Uterus (tissue), 4 donors: ENCODE results near the gene MYO1G. TPM values are rescaled to one million over a fixed set of nuclear protein-coding genes. Genes with fewer than 3 reads are reported as not detected.

Experiments
- DNase-seq, 2 donors: peaks; one replicate each; pipeline ENCODE4 v3.0.0-alpha.2; 2019 to 2020
- H3K27ac ChIP-seq, 2 donors: fragments of 200-600 bp; sonication (generic); 1 replicate in 1 of 2; 2 replicates in 1 of 2; pipeline ENCODE4 v1.5.1; 2016 to 2018
- H3K27me3 ChIP-seq, 2 donors: fragments of 200-600 bp; sonication (generic); one replicate each; pipeline ENCODE4 v1.5.1; 2018 to 2019; ENCODE audit warnings: control low read depth in 1 of 2
- H3K36me3 ChIP-seq, 2 donors: fragments of 200-600 bp; sonication (generic); one replicate each; pipeline ENCODE4 v1.5.1; 2019; ENCODE audit warnings: control low read depth in 1 of 2
- H3K4me1 ChIP-seq, 2 donors: fragments of 200-600 bp; sonication (generic); one replicate each; pipeline ENCODE4 v1.5.1; 2018 to 2019; ENCODE audit warnings: control low read depth in 1 of 2
- H3K4me3 ChIP-seq, 2 donors: fragments of 200-600 bp; sonication (generic); 1 replicate in 1 of 2; 2 replicates in 1 of 2; pipeline ENCODE4 v1.5.1; 2018 to 2019; ENCODE audit warnings: mild to moderate bottlenecking in 1 of 2
- H3K9me3 ChIP-seq, 2 donors: fragments of 200-600 bp; sonication (generic); one replicate each; pipeline ENCODE4 v1.5.1; 2019; ENCODE audit warnings: control low read depth in 1 of 2
- POLR2A ChIP-seq, 2 donors: fragments of 450-650 bp; IDR thresholded peaks; one replicate each; pipeline ENCODE4 v1.6.1; 2016; ENCODE audit warnings: antibody characterized with exemption in 2 of 2, mild to moderate bottlenecking in 1 of 2, moderate library complexity in 1 of 2
- intact Hi-C: fragments of 100-400 bp; cut with DNase I; formaldehyde crosslinking; loops from one replicate; pipeline ENCODE4 v1.15.1; 2023; ENCODE audit warnings: low total_unique reads
- total RNA-seq, 4 donors: library from RNA; depleted of rRNA in 3 of 4; stranded (reverse); fragments of >200 nt in 3 of 4; gene quantifications; one replicate each; pipeline versions ENCODE4 v1.1.0 to v1.2.4, GENCODE V29; 2014 to 2023
- TF ChIP-seq, protein P1 (sequence below), 4 experiments: fragments of 200-600 bp in 2 of 4; fragments of 450-650 bp in 2 of 4; sonication (generic) in 2 of 4; IDR thresholded peaks; one replicate each; pipeline ENCODE4 v1.5.1; 2016 to 2019; ENCODE audit warnings: antibody characterized with exemption in 4 of 4, mild to moderate bottlenecking in 2 of 4, moderate library complexity in 1 of 4
- donor health status: DM: yes; HTN: yes; CAD: no.

MYO1G gene
- total RNA-seq, 4 donors from 2014 or later, result 0.59 to 3.1 (median 1.2) TPM

DNA sequence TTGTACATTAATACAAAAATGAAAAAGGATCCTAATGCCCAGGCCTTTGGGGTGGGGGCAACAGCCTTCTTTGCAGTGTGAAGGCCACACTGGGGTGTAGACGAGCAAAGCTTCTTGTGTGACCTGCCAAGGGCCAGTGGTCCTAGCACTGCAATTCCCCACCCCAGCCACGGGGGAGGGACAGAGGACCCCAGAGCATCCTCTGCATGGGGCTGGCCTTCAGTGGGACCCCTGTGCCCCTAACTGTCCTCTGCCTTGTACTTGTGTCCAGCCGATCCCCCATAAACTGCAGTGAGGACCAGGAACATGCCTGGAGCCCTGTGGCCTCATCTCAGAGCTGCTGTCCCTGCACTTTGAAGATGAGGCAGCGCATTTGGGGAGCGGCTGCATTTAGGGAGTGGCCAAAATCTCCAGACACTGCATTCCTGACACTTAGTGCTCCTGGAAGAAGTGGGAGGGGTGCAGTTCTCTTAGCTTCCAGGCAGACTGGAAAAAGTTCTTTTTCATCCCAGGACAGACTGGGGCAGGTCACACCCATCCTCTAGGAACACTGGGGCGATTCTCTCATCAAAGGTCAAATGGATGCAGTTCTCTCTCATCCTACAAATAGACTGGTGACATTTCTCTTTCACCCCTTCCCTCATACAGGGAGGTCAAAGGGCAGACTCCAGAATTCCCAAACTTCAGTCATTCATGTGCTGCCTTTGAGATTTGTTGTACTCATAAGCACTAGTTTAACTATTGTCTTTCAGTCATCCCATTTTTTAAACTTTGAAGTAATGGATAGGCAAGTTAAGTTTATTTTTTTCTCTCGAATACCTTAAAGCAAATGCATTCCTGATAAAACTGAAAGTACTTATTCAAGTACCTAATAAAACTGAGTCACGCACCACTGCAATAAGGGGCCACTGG is 922 bp upstream of the MYO1G start:
- no peaks in the 10 kb centered on the region for H3K27me3 ChIP-seq
- H3K4me3 ChIP-seq, result no peak overlapping the region
- no peaks in the 10 kb centered on the region for H3K9me3 ChIP-seq
- no peaks in the 10 kb centered on the region for H3K36me3 ChIP-seq
- intact Hi-C loops, result loop anchor here (10.0 kb wide), 1 partner anchor 405 kb away; the partner anchor contains the start of gene DDX56
- no peak for TF ChIP-seq POLR2A (IDR thresholded peaks at IDR 0.05)
- TF ChIP-seq, protein P1, sequence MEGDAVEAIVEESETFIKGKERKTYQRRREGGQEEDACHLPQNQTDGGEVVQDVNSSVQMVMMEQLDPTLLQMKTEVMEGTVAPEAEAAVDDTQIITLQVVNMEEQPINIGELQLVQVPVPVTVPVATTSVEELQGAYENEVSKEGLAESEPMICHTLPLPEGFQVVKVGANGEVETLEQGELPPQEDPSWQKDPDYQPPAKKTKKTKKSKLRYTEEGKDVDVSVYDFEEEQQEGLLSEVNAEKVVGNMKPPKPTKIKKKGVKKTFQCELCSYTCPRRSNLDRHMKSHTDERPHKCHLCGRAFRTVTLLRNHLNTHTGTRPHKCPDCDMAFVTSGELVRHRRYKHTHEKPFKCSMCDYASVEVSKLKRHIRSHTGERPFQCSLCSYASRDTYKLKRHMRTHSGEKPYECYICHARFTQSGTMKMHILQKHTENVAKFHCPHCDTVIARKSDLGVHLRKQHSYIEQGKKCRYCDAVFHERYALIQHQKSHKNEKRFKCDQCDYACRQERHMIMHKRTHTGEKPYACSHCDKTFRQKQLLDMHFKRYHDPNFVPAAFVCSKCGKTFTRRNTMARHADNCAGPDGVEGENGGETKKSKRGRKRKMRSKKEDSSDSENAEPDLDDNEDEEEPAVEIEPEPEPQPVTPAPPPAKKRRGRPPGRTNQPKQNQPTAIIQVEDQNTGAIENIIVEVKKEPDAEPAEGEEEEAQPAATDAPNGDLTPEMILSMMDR (IDR thresholded peaks at IDR 0.05), result no peak
- H3K4me1 ChIP-seq, result no peaks in the 10 kb centered on the region
- H3K27ac ChIP-seq, result peak overlapping the region in 1 of 2 donors; percentile 40
- DNase-seq, result no peak

DNA sequence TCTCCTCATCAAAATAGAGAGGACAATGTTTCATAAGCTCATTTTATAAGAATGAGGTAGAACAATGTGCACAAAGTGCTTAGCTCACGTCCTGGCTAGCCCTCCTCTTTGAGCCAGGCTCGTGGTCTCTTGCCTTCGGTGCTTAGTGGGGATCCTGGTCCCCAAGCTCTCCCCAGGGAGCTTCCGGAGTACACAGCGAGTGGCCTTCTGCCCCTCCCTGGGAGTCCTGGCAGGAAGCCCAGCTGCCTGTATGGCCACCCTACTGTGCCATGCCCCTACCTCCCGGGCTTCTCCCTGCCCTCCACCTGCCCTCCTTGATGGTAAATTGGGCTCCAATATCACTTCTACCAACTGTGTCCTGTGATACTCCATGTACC is 868 bp downstream of the MYO1G start:
- H3K36me3 ChIP-seq, result no peaks in the 10 kb centered on the region
- H3K27me3 ChIP-seq, result no peaks in the 10 kb centered on the region
- intact Hi-C loops, result no loop called here
- TF ChIP-seq, protein P1 (IDR thresholded peaks at IDR 0.05), result no peak
- TF ChIP-seq POLR2A (IDR thresholded peaks at IDR 0.05), result no peak
- H3K27ac ChIP-seq, result no peak overlapping the region
- no peaks in the 10 kb centered on the region for H3K9me3 ChIP-seq
- H3K4me1 ChIP-seq, result no peaks in the 10 kb centered on the region
- DNase-seq, result no peak
- no peak overlapping the region for H3K4me3 ChIP-seq

DNA sequence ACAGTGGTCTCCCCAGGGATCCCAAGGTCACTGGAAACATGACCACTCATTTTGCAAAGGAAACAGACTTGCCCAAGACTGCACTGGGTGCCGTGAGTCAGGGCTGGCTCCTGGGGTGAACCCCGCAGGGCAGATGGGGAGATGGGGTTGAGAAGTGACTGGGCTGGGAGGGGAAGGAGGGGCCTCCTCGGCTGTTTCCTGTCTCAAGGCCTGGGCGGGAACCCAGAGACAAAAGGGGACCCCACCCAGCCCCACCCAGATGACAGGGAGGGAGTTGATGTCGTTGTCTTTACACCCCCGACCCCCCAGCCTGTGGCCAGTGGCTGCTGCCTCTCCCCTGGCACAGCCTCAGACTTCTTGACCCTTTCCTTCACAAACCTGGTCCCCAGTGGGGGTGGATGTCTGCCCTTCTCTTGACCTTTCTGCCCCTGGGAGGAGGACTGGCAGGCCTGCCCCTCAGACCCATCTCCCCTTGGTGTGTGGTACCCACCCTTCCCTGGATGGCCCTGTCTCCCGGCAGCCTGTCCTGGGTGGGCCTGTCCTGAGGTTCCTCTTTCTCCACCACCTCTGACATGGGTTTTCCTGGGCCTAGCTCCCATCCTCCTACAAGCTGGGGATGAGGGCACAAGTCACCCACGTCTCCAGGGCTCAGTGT is 1.4 kb downstream of the MYO1G start:
- TF ChIP-seq POLR2A (IDR thresholded peaks at IDR 0.05), result no peak
- TF ChIP-seq, protein P1 (IDR thresholded peaks at IDR 0.05), result no peak
- H3K27me3 ChIP-seq, result no peaks in the 10 kb centered on the region
- H3K4me1 ChIP-seq, result no peaks in the 10 kb centered on the region
- no peak overlapping the region for H3K27ac ChIP-seq
- H3K9me3 ChIP-seq, result no peaks in the 10 kb centered on the region
- DNase-seq, result no peak
- intact Hi-C loops, result no loop called here
- H3K4me3 ChIP-seq, result no peak overlapping the region
- H3K36me3 ChIP-seq, result no peaks in the 10 kb centered on the region

GRCh38 chr7:44976746-44977196 is 2.0 kb downstream of the MYO1G start:
- H3K4me3 ChIP-seq, result no peak overlapping the region
- no peaks in the 10 kb centered on the region for H3K27me3 ChIP-seq
- DNase-seq, result no peak
- intact Hi-C loops, result no loop called here
- H3K9me3 ChIP-seq, result no peaks in the 10 kb centered on the region
- no peak overlapping the region for H3K27ac ChIP-seq
- no peaks in the 10 kb centered on the region for H3K4me1 ChIP-seq
- no peaks in the 10 kb centered on the region for H3K36me3 ChIP-seq
- TF ChIP-seq POLR2A (IDR thresholded peaks at IDR 0.05), result no peak
- TF ChIP-seq, protein P1 (IDR thresholded peaks at IDR 0.05), result no peak
